Thyroid gland (tissue), 4 donors: ENCODE data around the gene AGPAT2.

Experiments
- POLR2A ChIP-seq, 2 donors: fragments of 450-650 bp; IDR thresholded peaks; one replicate each; pipeline ENCODE4 v1.6.1; 2017; ENCODE audit warnings: antibody characterized with exemption in 2 of 2, mild to moderate bottlenecking in 2 of 2, moderate library complexity in 1 of 2
- TF ChIP-seq, protein P1 (sequence below), 6 experiments: fragments of 200-600 bp in 3 of 6; fragments of 450-650 bp in 3 of 6; sonication (generic) in 3 of 6; IDR thresholded peaks; one replicate each; pipeline ENCODE4 v1.5.1; 2016 to 2019; ENCODE audit warnings: antibody characterized with exemption in 6 of 6, mild to moderate bottlenecking in 2 of 6, inconsistent platforms in 1 of 6, moderate library complexity in 1 of 6

DNA sequence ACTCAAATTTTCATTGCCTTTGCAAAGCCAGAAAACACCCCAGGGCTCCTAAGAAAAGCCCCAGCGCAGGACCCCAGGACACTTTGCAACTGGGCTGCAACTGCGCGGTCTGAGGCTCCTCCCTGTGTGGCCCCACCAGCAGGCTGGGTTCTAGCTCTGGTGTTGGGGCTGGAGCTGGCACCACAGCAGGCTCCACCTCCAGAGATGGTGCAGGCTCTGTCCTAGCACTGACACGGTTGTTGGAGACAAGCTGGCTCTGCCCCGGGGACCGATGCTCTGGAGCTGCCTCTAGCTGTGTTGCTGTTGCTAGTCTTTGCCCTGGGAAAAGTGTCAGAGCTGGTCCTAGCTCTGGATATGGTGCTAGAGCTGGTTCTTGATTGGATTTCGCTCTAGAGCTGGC lies 41.9 kb upstream of the AGPAT2 start:
- no peak for TF ChIP-seq POLR2A (IDR thresholded peaks at IDR 0.05)
- TF ChIP-seq, protein P1, sequence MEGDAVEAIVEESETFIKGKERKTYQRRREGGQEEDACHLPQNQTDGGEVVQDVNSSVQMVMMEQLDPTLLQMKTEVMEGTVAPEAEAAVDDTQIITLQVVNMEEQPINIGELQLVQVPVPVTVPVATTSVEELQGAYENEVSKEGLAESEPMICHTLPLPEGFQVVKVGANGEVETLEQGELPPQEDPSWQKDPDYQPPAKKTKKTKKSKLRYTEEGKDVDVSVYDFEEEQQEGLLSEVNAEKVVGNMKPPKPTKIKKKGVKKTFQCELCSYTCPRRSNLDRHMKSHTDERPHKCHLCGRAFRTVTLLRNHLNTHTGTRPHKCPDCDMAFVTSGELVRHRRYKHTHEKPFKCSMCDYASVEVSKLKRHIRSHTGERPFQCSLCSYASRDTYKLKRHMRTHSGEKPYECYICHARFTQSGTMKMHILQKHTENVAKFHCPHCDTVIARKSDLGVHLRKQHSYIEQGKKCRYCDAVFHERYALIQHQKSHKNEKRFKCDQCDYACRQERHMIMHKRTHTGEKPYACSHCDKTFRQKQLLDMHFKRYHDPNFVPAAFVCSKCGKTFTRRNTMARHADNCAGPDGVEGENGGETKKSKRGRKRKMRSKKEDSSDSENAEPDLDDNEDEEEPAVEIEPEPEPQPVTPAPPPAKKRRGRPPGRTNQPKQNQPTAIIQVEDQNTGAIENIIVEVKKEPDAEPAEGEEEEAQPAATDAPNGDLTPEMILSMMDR (IDR thresholded peaks at IDR 0.05): no peak
